Keratinocyte (primary cell): ENCODE measurements around the gene TAOK1.

ENCODE experiments used
- CTCF ChIP-seq, 3 experiments: IDR thresholded peaks in 1 of 3; conservative IDR thresholded peaks in 1 of 3; optimal IDR thresholded peaks in 1 of 3; 2 replicates in 2 of 3; 3 replicates in 1 of 3; pipeline versions ENCODE3 to v1.5.1; 2011; ENCODE audit warnings: low read length in 3 of 3, mild to moderate bottlenecking in 3 of 3, moderate library complexity in 2 of 3, control low read depth in 1 of 3, inconsistent platforms in 1 of 3; ENCODE audit not compliant: insufficient read depth in 2 of 3; ENCODE audit errors: extremely low read depth in 1 of 3
- EZH2 ChIP-seq: IDR thresholded peaks from one replicate; pipeline ENCODE4 v1.6.1; 2012; ENCODE audit warnings: inconsistent platforms, mild to moderate bottlenecking, low read length, moderate library complexity

GRCh38 chr17:29400818-29401217 is 10.7 kb downstream of the TAOK1 start:
- no peak for TF ChIP-seq CTCF (optimal IDR thresholded peaks at IDR 0.05 in 1 of 3, IDR thresholded peaks at IDR 0.05 in 1 of 3, conservative IDR thresholded peaks at IDR 0.05 in 1 of 3; ENCODE audit: extremely low read depth in 1 of 3, insufficient read depth in 2 of 3, low read length in 3 of 3)
- no peak for TF ChIP-seq EZH2
